Caco-2 (cell line): ENCODE results near the gene AGAP1. TPM values are rescaled to one million over a fixed set of nuclear protein-coding genes. Genes with fewer than 3 reads are reported as not detected.

Source experiments
- BruUV-seq: library from RNA; stranded (reverse); fragments of 400-500 nt; replicated peaks from 2 replicates; lab custom pipeline; 2021; lab: Mats Ljungman, UMichigan
- CTCF ChIA-PET: fragments of 300-600 bp; sonication (Branson Sonifier 250); formaldehyde crosslinking; loops from one replicate; lab custom pipeline; 2022; ENCODE audit warnings: antibody characterized with exemption; lab: Charles Lee
- POLR2A ChIA-PET: fragments of 300-600 bp; sonication (Branson Sonifier 250); formaldehyde crosslinking; loops from one replicate; lab custom pipeline; 2022; ENCODE audit warnings: antibody characterized with exemption; lab: Charles Lee
- DNase-seq, 2 experiments: peaks; one replicate each; pipeline versions ENCODE4 v3.0.0 to v3.0.0-alpha.2; 2020 to 2022
- H3K27me3 ChIP-seq: replicated peaks from 2 replicates; pipeline ENCODE4 v1.6.0; 2011; ENCODE audit warnings: low read length; ENCODE audit not compliant: control insufficient read depth, insufficient read depth
- H3K36me3 ChIP-seq: 2 replicates; pipeline ENCODE4 v1.5.1; 2011; ENCODE audit warnings: low read length; ENCODE audit not compliant: control insufficient read depth, insufficient read depth
- H3K4me1 ChIP-seq: fragments of 250-450 bp; sonication (Bioruptor Pico); 2 replicates; pipeline ENCODE4 v1.5.1; 2020; ENCODE audit warnings: mild to moderate bottlenecking
- H3K4me3 ChIP-seq: 2 replicates; pipeline ENCODE4 v1.5.1; 2011; ENCODE audit warnings: low read depth, mild to moderate bottlenecking, control low read depth, low read length
- H3K9me3 ChIP-seq: fragments of 250-450 bp; sonication (Bioruptor Pico); 2 replicates; pipeline ENCODE4 v1.5.1; 2020; ENCODE audit warnings: mild to moderate bottlenecking, moderate library complexity
- H3K27ac Mint-ChIP-seq: one replicate; pipeline ENCODE4 v1.8.0; 2022; ENCODE audit warnings: mixed read lengths; ENCODE audit not compliant: unreplicated experiment
- H3K27me3 Mint-ChIP-seq: one replicate; pipeline ENCODE4 v1.8.0; 2022; ENCODE audit warnings: mixed read lengths; ENCODE audit not compliant: insufficient read depth, unreplicated experiment
- H3K36me3 Mint-ChIP-seq: one replicate; pipeline ENCODE4 v1.8.0; 2022; ENCODE audit warnings: mild to moderate bottlenecking, mixed read lengths; ENCODE audit not compliant: insufficient read depth, unreplicated experiment
- H3K4me1 Mint-ChIP-seq: one replicate; pipeline ENCODE4 v1.8.0; 2022; ENCODE audit warnings: low read depth, mixed read lengths; ENCODE audit not compliant: unreplicated experiment
- H3K4me3 Mint-ChIP-seq: one replicate; pipeline ENCODE4 v1.8.0; 2022; ENCODE audit warnings: mild to moderate bottlenecking, moderate library complexity, mixed read lengths; ENCODE audit not compliant: unreplicated experiment
- H3K9me3 Mint-ChIP-seq: one replicate; pipeline ENCODE4 v1.8.0; 2022; ENCODE audit warnings: mixed read lengths; ENCODE audit not compliant: unreplicated experiment
- intact Hi-C: fragments of 100-400 bp; cut with micrococcal nuclease; formaldehyde crosslinking; loops from one replicate; pipeline ENCODE4 v1.10.0; 2022; ENCODE audit not compliant: unreplicated experiment
- total RNA-seq: library from RNA; stranded (reverse); gene quantifications from 2 replicates; pipeline ENCODE4 v1.2.3, GENCODE V29; 2022
- TF ChIP-seq, protein P1 (sequence below), 2 experiments: fragments of 200-600 bp in 1 of 2; IDR thresholded peaks; 1 replicate in 1 of 2; 2 replicates in 1 of 2; pipeline versions ENCODE4 v1.5.1 to v1.8.0; 2011 to 2022; ENCODE audit warnings: antibody characterized with exemption in 1 of 2, control low read depth in 1 of 2, inconsistent platforms in 1 of 2, low read depth in 1 of 2, low read length in 1 of 2, mild to moderate bottlenecking in 1 of 2, moderate library complexity in 1 of 2; ENCODE audit not compliant: insufficient read depth in 1 of 2, severe bottlenecking in 1 of 2, unreplicated experiment in 1 of 2

AGAP1 gene
- total RNA-seq, 1 experiment from 2014 or later: 41.7 TPM

DNA sequence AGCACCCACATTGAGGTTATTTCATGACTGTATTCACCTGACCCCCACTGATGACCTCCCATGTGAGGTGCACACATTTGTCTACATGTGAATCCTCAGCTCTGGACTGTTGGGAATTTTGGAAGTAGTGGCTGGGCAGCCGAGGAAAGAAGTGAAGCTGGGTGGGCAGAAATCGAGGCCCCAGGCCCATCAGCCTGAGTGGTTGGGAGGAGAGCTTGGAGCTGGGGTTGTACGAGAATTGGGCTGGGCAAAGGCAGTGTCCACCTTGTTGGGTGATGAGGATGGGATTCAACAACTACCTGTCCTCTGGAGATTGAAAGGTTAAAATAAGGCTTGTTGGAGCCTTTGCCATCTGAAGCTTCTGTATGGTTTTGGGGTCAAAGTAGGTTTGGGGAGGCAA is 35.8 kb downstream of the AGAP1 start:
- no TSS peak for BruUV-seq
- ChIA-PET POLR2A (no interaction called here), CTCF (no interaction called here)
- Histone ChIP-seq H3K4me3 (no peak overlapping the region), H3K27me3 (no peaks in the 10 kb centered on the region), H3K36me3 (no peaks in the 10 kb centered on the region), H3K4me1 (no peaks in the 10 kb centered on the region), H3K9me3 (no peaks in the 10 kb centered on the region)
- Mint-ChIP-seq H3K9me3 (no peaks in the 10 kb centered on the region), H3K36me3 (no peaks in the 10 kb centered on the region), H3K4me1 (no peaks in the 10 kb centered on the region), H3K27ac (no peak overlapping the region), H3K27me3 (no peaks in the 10 kb centered on the region), H3K4me3 (no peak overlapping the region)
- DNase-seq: no peak
- intact Hi-C loops: no loop called here
- TF ChIP-seq, protein P1, sequence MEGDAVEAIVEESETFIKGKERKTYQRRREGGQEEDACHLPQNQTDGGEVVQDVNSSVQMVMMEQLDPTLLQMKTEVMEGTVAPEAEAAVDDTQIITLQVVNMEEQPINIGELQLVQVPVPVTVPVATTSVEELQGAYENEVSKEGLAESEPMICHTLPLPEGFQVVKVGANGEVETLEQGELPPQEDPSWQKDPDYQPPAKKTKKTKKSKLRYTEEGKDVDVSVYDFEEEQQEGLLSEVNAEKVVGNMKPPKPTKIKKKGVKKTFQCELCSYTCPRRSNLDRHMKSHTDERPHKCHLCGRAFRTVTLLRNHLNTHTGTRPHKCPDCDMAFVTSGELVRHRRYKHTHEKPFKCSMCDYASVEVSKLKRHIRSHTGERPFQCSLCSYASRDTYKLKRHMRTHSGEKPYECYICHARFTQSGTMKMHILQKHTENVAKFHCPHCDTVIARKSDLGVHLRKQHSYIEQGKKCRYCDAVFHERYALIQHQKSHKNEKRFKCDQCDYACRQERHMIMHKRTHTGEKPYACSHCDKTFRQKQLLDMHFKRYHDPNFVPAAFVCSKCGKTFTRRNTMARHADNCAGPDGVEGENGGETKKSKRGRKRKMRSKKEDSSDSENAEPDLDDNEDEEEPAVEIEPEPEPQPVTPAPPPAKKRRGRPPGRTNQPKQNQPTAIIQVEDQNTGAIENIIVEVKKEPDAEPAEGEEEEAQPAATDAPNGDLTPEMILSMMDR (IDR thresholded peaks at IDR 0.05; ENCODE audit: insufficient read depth in 1 of 2, low read depth in 1 of 2, low read length in 1 of 2, severe bottlenecking in 1 of 2, unreplicated experiment in 1 of 2): no peak

DNA sequence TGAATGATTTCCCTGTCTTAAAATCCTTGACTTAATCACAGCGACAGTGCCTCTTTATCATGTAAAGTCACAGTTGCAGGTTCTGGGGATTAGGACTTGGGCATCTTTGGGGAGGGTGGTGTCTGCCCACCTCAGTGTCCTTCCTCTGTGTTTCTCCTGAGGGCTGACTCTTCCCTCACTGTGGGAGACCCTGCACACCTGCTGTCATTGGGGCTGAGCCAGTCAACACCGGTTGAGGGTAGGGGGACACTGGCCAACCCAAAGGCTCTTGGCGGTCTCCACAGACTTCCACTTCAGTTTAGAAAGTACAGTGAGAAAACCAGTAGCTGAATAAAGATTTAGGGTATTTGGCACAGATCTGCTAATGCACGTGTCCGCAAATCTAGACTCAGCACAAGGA is 36.9 kb downstream of the AGAP1 start:
- Mint-ChIP-seq H3K36me3 (no peaks in the 10 kb centered on the region), H3K27ac (no peak overlapping the region), H3K9me3 (no peaks in the 10 kb centered on the region), H3K4me3 (no peak overlapping the region), H3K4me1 (no peaks in the 10 kb centered on the region), H3K27me3 (no peaks in the 10 kb centered on the region)
- no peak overlapping the region for H3K4me3 ChIP-seq
- TF ChIP-seq, protein P1 (IDR thresholded peaks at IDR 0.05; ENCODE audit: insufficient read depth in 1 of 2, low read depth in 1 of 2, low read length in 1 of 2, severe bottlenecking in 1 of 2, unreplicated experiment in 1 of 2): no peak
- H3K9me3 ChIP-seq: no peaks in the 10 kb centered on the region
- H3K36me3 ChIP-seq: no peaks in the 10 kb centered on the region
- ChIA-PET CTCF (interaction anchor here (1.5 kb wide), 1 partner anchor 21 kb away, joined by 5 read pairs; no protein-coding TSS in a partner anchor), POLR2A (no interaction called here)
- H3K27me3 ChIP-seq: no peaks in the 10 kb centered on the region
- no TSS peak for BruUV-seq
- DNase-seq: no peak
- H3K4me1 ChIP-seq: no peaks in the 10 kb centered on the region
- intact Hi-C loops: no loop called here

DNA sequence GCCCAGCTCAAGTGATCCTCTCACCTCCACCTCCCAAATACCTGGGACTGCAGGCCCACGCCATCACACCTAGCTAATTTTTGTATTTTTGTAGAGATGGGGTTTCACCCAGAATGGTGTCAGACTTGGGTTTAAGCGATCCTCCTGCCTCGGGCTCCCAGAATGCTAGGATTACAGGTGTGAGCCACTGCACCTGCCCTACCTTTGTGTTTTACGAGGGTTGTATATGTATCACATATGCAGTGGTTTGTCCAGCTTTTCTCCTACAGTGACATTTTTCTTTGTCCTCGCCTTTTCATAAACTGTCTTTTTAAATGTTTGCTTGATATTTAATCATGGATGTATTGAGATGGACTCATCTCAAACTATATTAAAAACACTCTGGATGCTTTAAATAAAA is 38.5 kb downstream of the AGAP1 start:
- Mint-ChIP-seq H3K36me3 (peaks cover 5% of the 10 kb centered on the region), H3K4me1 (no peaks in the 10 kb centered on the region), H3K4me3 (no peak overlapping the region), H3K27ac (no peak overlapping the region), H3K27me3 (no peaks in the 10 kb centered on the region), H3K9me3 (no peaks in the 10 kb centered on the region)
- no peak overlapping the region for H3K4me3 ChIP-seq
- ChIA-PET POLR2A (no interaction called here), CTCF (interaction anchor here (1.5 kb wide), 1 partner anchor 19 kb away, joined by 5 read pairs; no protein-coding TSS in a partner anchor)
- TF ChIP-seq, protein P1 (IDR thresholded peaks at IDR 0.05; ENCODE audit: insufficient read depth in 1 of 2, low read depth in 1 of 2, low read length in 1 of 2, severe bottlenecking in 1 of 2, unreplicated experiment in 1 of 2): no peak
- BruUV-seq: no TSS peak
- no peaks in the 10 kb centered on the region for H3K9me3 ChIP-seq
- DNase-seq: no peak
- H3K4me1 ChIP-seq: no peaks in the 10 kb centered on the region
- intact Hi-C loops: no loop called here
- H3K27me3 ChIP-seq: no peaks in the 10 kb centered on the region
- no peaks in the 10 kb centered on the region for H3K36me3 ChIP-seq
